Endodermal cell (in vitro differentiated cells): ENCODE measurements around the gene AADACL2. TPM values are rescaled to one million over a fixed set of nuclear protein-coding genes. Genes with fewer than 3 reads are reported as not detected.
"Not testable (repeated sequence)": the region's sequence is repeated elsewhere in the genome, so short reads cannot be mapped to it uniquely, and the experiment has no call there.

Source experiments
- DNase-seq: peaks from one replicate; pipeline ENCODE4 v3.0.0-alpha.2; 2017
- H3K27ac ChIP-seq: 2 replicates; pipeline ENCODE4 v1.5.1; 2013; ENCODE audit warnings: mild to moderate bottlenecking, low read depth, low read length, moderate library complexity
- H3K27me3 ChIP-seq: 2 replicates; pipeline ENCODE4 v1.6.1; 2013; ENCODE audit warnings: mild to moderate bottlenecking, low read length, moderate library complexity; ENCODE audit not compliant: insufficient read depth, control insufficient read depth, poor library complexity, severe bottlenecking
- H3K36me3 ChIP-seq: 2 replicates; pipeline ENCODE4 v1.7.0; 2013; ENCODE audit warnings: mild to moderate bottlenecking, low read length, moderate library complexity; ENCODE audit not compliant: control insufficient read depth, insufficient read depth
- H3K4me1 ChIP-seq: one replicate; pipeline ENCODE4 v1.7.0; 2013; ENCODE audit warnings: low read length; ENCODE audit not compliant: control insufficient read depth, insufficient read depth
- H3K4me3 ChIP-seq: 2 replicates; pipeline ENCODE4 v1.5.1; 2013; ENCODE audit warnings: mild to moderate bottlenecking, low read length, moderate library complexity
- H3K9ac ChIP-seq: 2 replicates; pipeline ENCODE4 v1.6.1; 2013; ENCODE audit warnings: mild to moderate bottlenecking, low read length, moderate library complexity; ENCODE audit not compliant: poor library complexity, severe bottlenecking; ENCODE audit errors: extremely low read depth
- H3K9me3 ChIP-seq: 2 replicates; pipeline ENCODE4 v1.6.1; 2013; ENCODE audit warnings: mild to moderate bottlenecking, low read length, moderate library complexity; ENCODE audit not compliant: control insufficient read depth
- H3K27ac Mint-ChIP-seq: 2 replicates; pipeline ENCODE4 v1.8.0; 2020; ENCODE audit warnings: mixed read lengths
- H3K27me3 Mint-ChIP-seq: 2 replicates; pipeline ENCODE4 v1.8.0; 2021; ENCODE audit warnings: mild to moderate bottlenecking, mixed read lengths; ENCODE audit not compliant: insufficient read depth
- H3K36me3 Mint-ChIP-seq: 2 replicates; pipeline ENCODE4 v1.8.0; 2020; ENCODE audit warnings: low read depth, mixed read lengths
- H3K4me1 Mint-ChIP-seq: 2 replicates; pipeline ENCODE4 v1.8.0; 2020; ENCODE audit warnings: mixed read lengths
- H3K4me3 Mint-ChIP-seq: 2 replicates; pipeline ENCODE4 v1.8.0; 2020; ENCODE audit warnings: mild to moderate bottlenecking, moderate library complexity, mixed read lengths
- H3K9me3 Mint-ChIP-seq: 2 replicates; pipeline ENCODE4 v1.8.0; 2020; ENCODE audit warnings: mild to moderate bottlenecking, mixed read lengths
- CTCF ChIP-seq: fragments of 200-600 bp; sonication (generic); conservative IDR thresholded peaks from 2 replicates; pipeline ENCODE4 v1.5.0; 2021; ENCODE audit warnings: antibody characterized with exemption, mild to moderate bottlenecking
- WGBS, 2 experiments: methylation state at CpG; one replicate each; pipeline versions ENCODE4 v1.1.5 to v1.1.7; 2013; ENCODE audit warnings: missing lambda C conversion rate in 2 of 2, mixed read lengths in 1 of 2; ENCODE audit not compliant: insufficient coverage in 1 of 2, insufficient read length in 1 of 2; 5-methylcytosine and 5-hydroxymethylcytosine counted together
- total RNA-seq, 2 donors: library from RNA; stranded (reverse); fragmentation: NEBNext Ultra II Directional in 1 of 2; extraction: Animal tissue kit (Norgen Biotek cat#: 25700) in 1 of 2; gene quantifications; 2 replicates in 1 of 2; 3 replicates in 1 of 2; pipeline ENCODE4 v1.2.1, GENCODE V29; 2021

AADACL2 gene
- total RNA-seq, 2 donors from 2014 or later = not detected

GRCh38 chr3:151761581-151761980 lies 27.9 kb downstream of the AADACL2 start:
- WGBS, 2 experiments = 100% methylated on average over 1 of the region's 1 CpG; no CpG with 5 or more reads in 1 of the 2 experiments
- no peaks in the 10 kb centered on the region for H3K27me3 Mint-ChIP-seq
- no peaks in the 10 kb centered on the region for H3K4me1 Mint-ChIP-seq
- no peaks in the 10 kb centered on the region for H3K9me3 Mint-ChIP-seq
- Histone ChIP-seq H3K9ac (no peak overlapping the region), H3K4me3 (no peak overlapping the region), H3K4me1 (no peaks in the 10 kb centered on the region), H3K27me3 (no peaks in the 10 kb centered on the region), H3K36me3 (no peaks in the 10 kb centered on the region), H3K27ac (no peak overlapping the region), H3K9me3 (peaks cover 6% of the 10 kb centered on the region)
- H3K36me3 Mint-ChIP-seq = no peaks in the 10 kb centered on the region
- DNase-seq = no peak
- no peak for TF ChIP-seq CTCF
- no peak overlapping the region for H3K27ac Mint-ChIP-seq
- no peak overlapping the region for H3K4me3 Mint-ChIP-seq

GRCh38 chr3:151764699-151765098 lies 31.0 kb downstream of the AADACL2 start:
- H3K9ac ChIP-seq, H3K27me3 ChIP-seq, H3K9me3 ChIP-seq, H3K4me3 ChIP-seq, H3K36me3 Mint-ChIP-seq, DNase-seq, H3K4me1 Mint-ChIP-seq, H3K36me3 ChIP-seq, H3K9me3 Mint-ChIP-seq, H3K4me3 Mint-ChIP-seq, H3K27ac Mint-ChIP-seq, H3K27me3 Mint-ChIP-seq, H3K27ac ChIP-seq, H3K4me1 ChIP-seq: not testable (repeated sequence)
- 93% methylated on average over 1 of the region's 1 CpG; no CpG with 5 or more reads in 1 of the 2 experiments for WGBS, 2 experiments

GRCh38 chr3:151765685-151766084 lies 32.0 kb downstream of the AADACL2 start:
- Histone ChIP-seq H3K4me1 (no peaks in the 10 kb centered on the region), H3K9me3 (peaks cover 6% of the 10 kb centered on the region), H3K27ac (no peak overlapping the region), H3K36me3 (no peaks in the 10 kb centered on the region), H3K4me3 (no peak overlapping the region), H3K9ac (no peak overlapping the region), H3K27me3 (no peaks in the 10 kb centered on the region)
- Mint-ChIP-seq H3K4me3 (no peak overlapping the region), H3K9me3 (no peaks in the 10 kb centered on the region), H3K27ac (no peak overlapping the region), H3K27me3 (no peaks in the 10 kb centered on the region), H3K36me3 (no peaks in the 10 kb centered on the region), H3K4me1 (peaks cover 2% of the 10 kb centered on the region)
- no peak for DNase-seq
- no peak for TF ChIP-seq CTCF

- no peak overlapping the region for H3K4me3 ChIP-seq
- Mint-ChIP-seq H3K4me1 (peaks cover 2% of the 10 kb centered on the region), H3K36me3 (no peaks in the 10 kb centered on the region), H3K4me3 (no peak overlapping the region), H3K27ac (no peak overlapping the region), H3K9me3 (no peaks in the 10 kb centered on the region), H3K27me3 (no peaks in the 10 kb centered on the region)
- H3K27me3 ChIP-seq = no peaks in the 10 kb centered on the region
- TF ChIP-seq CTCF = no peak
- peaks cover 6% of the 10 kb centered on the region for H3K9me3 ChIP-seq
- 90% methylated on average over 2 of the region's 2 CpGs; no CpG with 5 or more reads in 1 of the 2 experiments for WGBS, 2 experiments
- H3K4me1 ChIP-seq = no peaks in the 10 kb centered on the region
- no peak for DNase-seq
- no peak overlapping the region for H3K9ac ChIP-seq
- no peaks in the 10 kb centered on the region for H3K36me3 ChIP-seq
- no peak overlapping the region for H3K27ac ChIP-seq
Observed at GRCh38 chr3:151766454-151766853, 32.7 kb downstream of the AADACL2 start.
